ENCODE measurements around the gene CACNG4.

DNA sequence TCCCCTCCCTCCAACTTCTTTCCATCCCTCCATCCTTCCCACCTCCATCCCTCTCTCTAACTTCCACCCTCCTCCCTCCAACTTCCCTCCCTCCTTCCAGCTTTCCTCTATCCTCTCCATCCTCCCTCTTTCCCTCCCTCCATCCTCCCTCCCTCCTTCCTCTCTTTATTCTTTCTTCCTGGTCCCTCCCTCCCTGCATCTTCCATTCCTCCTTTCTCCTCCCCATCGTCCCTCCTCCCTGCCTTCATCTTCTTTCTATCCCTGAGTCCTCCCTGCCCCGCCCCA lies 11.8 kb downstream of the CACNG4 start:
- TF ChIP-seq, protein P1, sequence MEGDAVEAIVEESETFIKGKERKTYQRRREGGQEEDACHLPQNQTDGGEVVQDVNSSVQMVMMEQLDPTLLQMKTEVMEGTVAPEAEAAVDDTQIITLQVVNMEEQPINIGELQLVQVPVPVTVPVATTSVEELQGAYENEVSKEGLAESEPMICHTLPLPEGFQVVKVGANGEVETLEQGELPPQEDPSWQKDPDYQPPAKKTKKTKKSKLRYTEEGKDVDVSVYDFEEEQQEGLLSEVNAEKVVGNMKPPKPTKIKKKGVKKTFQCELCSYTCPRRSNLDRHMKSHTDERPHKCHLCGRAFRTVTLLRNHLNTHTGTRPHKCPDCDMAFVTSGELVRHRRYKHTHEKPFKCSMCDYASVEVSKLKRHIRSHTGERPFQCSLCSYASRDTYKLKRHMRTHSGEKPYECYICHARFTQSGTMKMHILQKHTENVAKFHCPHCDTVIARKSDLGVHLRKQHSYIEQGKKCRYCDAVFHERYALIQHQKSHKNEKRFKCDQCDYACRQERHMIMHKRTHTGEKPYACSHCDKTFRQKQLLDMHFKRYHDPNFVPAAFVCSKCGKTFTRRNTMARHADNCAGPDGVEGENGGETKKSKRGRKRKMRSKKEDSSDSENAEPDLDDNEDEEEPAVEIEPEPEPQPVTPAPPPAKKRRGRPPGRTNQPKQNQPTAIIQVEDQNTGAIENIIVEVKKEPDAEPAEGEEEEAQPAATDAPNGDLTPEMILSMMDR (IDR thresholded peaks at IDR 0.05), result no peak
- no peak for TF ChIP-seq EZH2 (IDR thresholded peaks at IDR 0.05)
